SU-DHL-6 (cell line): ENCODE measurements around the gene ADAM10.

Source experiments
- H2AFZ ChIP-seq: fragments of 200-600 bp; sonication (generic); 2 replicates; pipeline ENCODE4 v1.6.1; 2014; ENCODE audit warnings: low read depth, mild to moderate bottlenecking, moderate library complexity, mixed read lengths, antibody characterized with exemption, low read length; ENCODE audit not compliant: severe bottlenecking
- H3F3A ChIP-seq: fragments of 200-600 bp; shearing (Covaris generic); 2 replicates; pipeline ENCODE4 v1.6.0; 2016; ENCODE audit warnings: antibody characterized with exemption, mild to moderate bottlenecking; ENCODE audit not compliant: insufficient read depth
- H3K27ac ChIP-seq: fragments of 200-600 bp; sonication (generic); 2 replicates; pipeline ENCODE4 v1.5.1; 2016; ENCODE audit warnings: low read depth, mild to moderate bottlenecking, low read length, moderate library complexity, mixed read lengths
- H3K27me3 ChIP-seq: fragments of 200-600 bp; sonication (generic), shearing (Covaris generic); 2 replicates; pipeline ENCODE4 v1.6.0; 2014; ENCODE audit warnings: mild to moderate bottlenecking, low read length
- H3K36me3 ChIP-seq: fragments of 200-600 bp; sonication (generic); 2 replicates; pipeline ENCODE4 v1.6.1; 2014; ENCODE audit warnings: mild to moderate bottlenecking, low read length, mixed read lengths
- H3K4me2 ChIP-seq: fragments of 300-600, 200-600 bp; shearing (Covaris generic), sonication (generic); 2 replicates; pipeline ENCODE4 v1.6.0; 2014; ENCODE audit warnings: low read length, low read depth, mild to moderate bottlenecking; ENCODE audit not compliant: poor library complexity, severe bottlenecking
- H3K4me3 ChIP-seq: fragments of 200-600 bp; sonication (generic); 2 replicates; pipeline ENCODE4 v1.5.1; 2014; ENCODE audit warnings: antibody characterized with exemption, low read length, mild to moderate bottlenecking, mixed read lengths; ENCODE audit not compliant: insufficient read depth, poor library complexity, severe bottlenecking
- H3K79me2 ChIP-seq: fragments of 200-600 bp; sonication (generic); 2 replicates; pipeline ENCODE4 v1.6.1; 2014; ENCODE audit warnings: mild to moderate bottlenecking, low read length, moderate library complexity; ENCODE audit not compliant: insufficient read depth
- H3K9ac ChIP-seq: fragments of 200-600 bp; sonication (generic); 2 replicates; pipeline ENCODE4 v1.7.0; 2014; ENCODE audit warnings: mild to moderate bottlenecking, low read length
- H3K9me2 ChIP-seq: fragments of 200-600 bp; sonication (generic); replicated peaks from 2 replicates; pipeline ENCODE4 v1.6.1; 2014; ENCODE audit warnings: low read length; ENCODE audit not compliant: insufficient read depth
- H3K9me3 ChIP-seq: fragments of 200-600 bp; sonication (generic); 2 replicates; pipeline ENCODE4 v1.6.1; 2014; ENCODE audit warnings: low read length, mixed read lengths; ENCODE audit not compliant: insufficient read depth
- H4K20me1 ChIP-seq: fragments of 200-600 bp; sonication (generic); 2 replicates; pipeline ENCODE4 v1.6.1; 2014; ENCODE audit warnings: low read depth, mild to moderate bottlenecking, antibody characterized with exemption, low read length, moderate library complexity, mixed read lengths
- CTCF ChIP-seq: fragments of 200-600 bp; sonication (generic); IDR thresholded peaks from one replicate; pipeline ENCODE4 v1.5.1; 2017; ENCODE audit warnings: antibody characterized with exemption, mild to moderate bottlenecking, low read length, moderate library complexity; ENCODE audit not compliant: insufficient read depth, poor library complexity, severe bottlenecking
- EZH2phosphoT487 ChIP-seq: fragments of 200-600 bp; sonication (generic), shearing (Covaris generic); conservative IDR thresholded peaks from 2 replicates; pipeline ENCODE4 v1.6.1; 2018; ENCODE audit warnings: mild to moderate bottlenecking, antibody characterized with exemption, low read length, moderate library complexity, mixed read lengths

Gene ADAM10

DNA sequence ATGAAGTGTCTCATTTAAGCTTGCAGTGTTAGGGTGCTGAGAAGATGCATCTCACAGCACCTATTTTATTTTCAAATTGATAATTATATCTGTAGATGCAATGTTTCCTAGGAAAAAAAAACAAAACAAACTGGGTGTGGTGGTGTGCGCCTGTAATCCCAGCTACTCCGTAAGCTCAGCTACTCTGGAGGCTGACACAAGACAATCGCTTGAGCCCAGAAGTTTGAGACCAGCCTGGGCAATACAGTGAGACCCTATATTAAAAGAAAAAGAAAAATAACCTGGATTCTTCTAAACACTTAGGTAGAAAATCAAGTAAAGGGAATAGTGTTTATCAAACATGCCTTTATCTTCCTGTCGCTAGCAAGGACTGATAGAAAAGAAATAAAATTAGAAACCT lies 23.5 kb upstream of the ADAM10 start:
- no peak for TF ChIP-seq CTCF
- no peak for TF ChIP-seq EZH2phosphoT487
- H3K27me3 ChIP-seq = no peaks in the 10 kb centered on the region
- H4K20me1 ChIP-seq = no peaks in the 10 kb centered on the region
- H3K79me2 ChIP-seq = no peaks in the 10 kb centered on the region
- H3F3A ChIP-seq = 0 out of 2 replicates have a peak, but pooled peaks cover 5% of the 10 kb centered on the region
- peak overlapping the region; percentile 67 for H3K4me2 ChIP-seq
- no peak overlapping the region for H3K27ac ChIP-seq
- H3K4me3 ChIP-seq = no peak overlapping the region
- H3K9ac ChIP-seq = no peak overlapping the region
- H3K9me2 ChIP-seq = no peaks in the 10 kb centered on the region
- H3K36me3 ChIP-seq = no peaks in the 10 kb centered on the region
- H2AFZ ChIP-seq = no peak overlapping the region
- H3K9me3 ChIP-seq = no peaks in the 10 kb centered on the region

DNA sequence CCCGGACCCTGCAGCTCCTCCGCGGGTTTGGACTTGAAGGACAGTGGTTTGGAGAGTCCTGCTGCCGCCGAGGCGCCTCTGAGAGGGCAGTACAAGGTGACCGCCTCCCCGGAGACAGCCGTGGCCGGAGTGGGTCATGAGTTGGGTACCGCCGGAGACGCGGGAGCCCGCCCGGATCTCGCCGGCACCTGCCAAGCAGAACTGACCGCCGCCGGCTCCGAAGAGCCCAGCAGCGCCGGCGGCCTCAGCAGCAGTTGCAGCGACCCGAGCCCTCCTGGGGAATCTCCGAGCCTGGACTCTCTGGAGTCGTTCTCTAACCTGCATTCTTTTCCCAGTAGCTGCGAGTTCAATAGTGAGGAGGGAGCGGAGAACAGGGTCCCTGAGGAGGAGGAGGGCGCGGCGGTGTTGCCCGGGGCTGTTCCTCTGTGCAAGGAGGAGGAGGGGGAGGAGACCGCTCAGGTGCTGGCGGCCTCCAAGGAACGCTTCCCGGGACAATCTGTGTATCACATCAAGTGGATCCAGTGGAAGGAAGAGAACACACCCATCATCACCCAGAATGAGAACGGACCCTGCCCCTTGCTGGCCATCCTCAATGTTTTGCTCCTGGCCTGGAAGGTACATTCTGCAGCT lies 22.2 kb upstream of the ADAM10 start:
- Histone ChIP-seq H3K9me3 (no peaks in the 10 kb centered on the region), H3K9me2 (no peaks in the 10 kb centered on the region), H3K36me3 (no peaks in the 10 kb centered on the region), H3K27ac (no peak overlapping the region), H3K4me2 (peak overlapping the region; percentile 67), H3F3A (0 out of 2 replicates have a peak, but pooled peaks cover 5% of the 10 kb centered on the region), H3K79me2 (no peaks in the 10 kb centered on the region), H2AFZ (peak overlapping the region; percentile 85), H4K20me1 (no peaks in the 10 kb centered on the region), H3K27me3 (no peaks in the 10 kb centered on the region), H3K9ac (peak overlapping the region; percentile 74), H3K4me3 (peak overlapping the region; percentile 70)
- TF ChIP-seq CTCF = no peak
- no peak for TF ChIP-seq EZH2phosphoT487

DNA sequence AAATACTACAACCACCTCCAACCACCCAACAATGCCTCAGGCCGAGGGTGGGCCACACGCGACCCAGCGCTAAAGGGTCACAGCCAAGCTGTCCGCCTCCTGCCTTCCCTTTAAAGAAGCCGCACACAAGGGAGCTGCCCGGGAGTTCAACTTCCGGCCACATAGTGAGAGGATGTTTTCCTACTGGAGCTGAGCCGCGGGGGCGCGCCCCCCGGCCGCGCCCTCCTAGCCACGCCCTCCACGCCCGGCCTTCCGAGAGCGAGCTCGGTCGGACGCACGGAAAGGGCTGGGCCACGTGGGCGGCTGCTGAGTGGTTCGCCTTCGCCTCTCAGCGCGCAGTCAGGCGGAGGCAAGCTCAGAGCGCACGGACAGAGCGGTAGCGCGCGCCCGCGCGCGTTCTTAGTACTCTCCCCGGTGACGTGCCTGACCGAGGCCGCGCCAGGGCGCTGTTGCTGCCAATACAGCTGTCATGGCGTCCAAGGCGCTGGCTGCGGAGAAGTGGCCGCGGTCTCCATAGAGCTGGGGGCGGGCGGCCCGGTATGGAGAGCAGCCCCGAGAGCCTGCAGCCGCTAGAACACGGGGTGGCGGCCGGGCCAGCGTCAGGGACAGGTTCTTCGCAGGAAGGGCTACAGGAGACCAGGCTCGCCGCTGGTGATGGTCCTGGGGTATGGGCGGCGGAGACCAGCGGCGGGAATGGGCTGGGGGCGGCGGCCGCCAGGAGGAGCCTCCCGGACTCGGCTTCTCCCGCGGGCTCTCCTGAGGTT lies 21.5 kb upstream of the ADAM10 start, which contains the start of gene MINDY2:
MINDY2 (plus strand) TSS at position 446 of the 764 bp plus-strand sequence; CDS start at position 540, 94 bp downstream.
- Histone ChIP-seq H3K27ac (peak within 1 kb of the TSS; percentile 19), H3K4me2 (peak within 1 kb of the TSS; percentile 69), H3K9ac (peak within 1 kb of the TSS; percentile 74), H3K79me2 (no peaks in the 10 kb centered on the region), H3K36me3 (no peaks in the 10 kb centered on the region), H4K20me1 (no peaks in the 10 kb centered on the region), H3K9me3 (no peaks in the 10 kb centered on the region), H3F3A (0 out of 2 replicates have a peak, but pooled peaks cover 5% of the 10 kb centered on the region), H3K9me2 (no peaks in the 10 kb centered on the region), H2AFZ (peak within 1 kb of the TSS; percentile 85), H3K27me3 (no peaks in the 10 kb centered on the region), H3K4me3 (peak within 1 kb of the TSS; percentile 70)
- TF ChIP-seq EZH2phosphoT487 = no peak
- TF ChIP-seq CTCF = no peak
